DOHH2 (cell line): ENCODE data around the gene MIPOL1.

Experiments
- H3F3A ChIP-seq: fragments of 200-600 bp; sonication (generic), shearing (Covaris generic); 2 replicates; pipeline ENCODE4 v1.6.0; 2016; ENCODE audit warnings: antibody characterized with exemption, mild to moderate bottlenecking; ENCODE audit not compliant: control insufficient read depth, insufficient read depth
- H3K27ac ChIP-seq: fragments of 200-600 bp; sonication (generic); 2 replicates; pipeline ENCODE4 v1.5.1; 2014; ENCODE audit warnings: low read depth, mild to moderate bottlenecking, low read length, moderate library complexity
- H3K27me3 ChIP-seq: fragments of 200-600 bp; sonication (generic); 2 replicates; pipeline ENCODE4 v1.6.1; 2014; ENCODE audit warnings: mild to moderate bottlenecking, low read length, mixed read lengths; ENCODE audit not compliant: control insufficient read depth
- H3K36me3 ChIP-seq: fragments of 200-600 bp; sonication (generic); 2 replicates; pipeline ENCODE4 v1.6.1; 2014; ENCODE audit warnings: mild to moderate bottlenecking, low read length, moderate library complexity, mixed read lengths; ENCODE audit not compliant: control insufficient read depth
- H3K4me1 ChIP-seq: fragments of 200-600 bp; sonication (generic); 2 replicates; pipeline ENCODE4 v1.6.1; 2014; ENCODE audit warnings: mild to moderate bottlenecking, low read length, mixed read lengths; ENCODE audit not compliant: control insufficient read depth
- H3K4me2 ChIP-seq: fragments of 200-600 bp; sonication (generic); 2 replicates; pipeline ENCODE4 v1.6.0; 2014; ENCODE audit warnings: mild to moderate bottlenecking, low read length, moderate library complexity
- H3K4me3 ChIP-seq: fragments of 200-600 bp; sonication (generic); 2 replicates; pipeline ENCODE4 v1.5.1; 2014; ENCODE audit warnings: mild to moderate bottlenecking, low read length, mixed read lengths
- H3K79me2 ChIP-seq: fragments of 200-600 bp; sonication (generic); 2 replicates; pipeline ENCODE4 v1.6.1; 2014; ENCODE audit warnings: mild to moderate bottlenecking, low read length, mixed read lengths; ENCODE audit not compliant: control insufficient read depth
- H3K9me2 ChIP-seq: fragments of 200-600 bp; sonication (generic); replicated peaks from 2 replicates; pipeline ENCODE4 v1.6.1; 2014; ENCODE audit warnings: mild to moderate bottlenecking, low read length, mixed read lengths; ENCODE audit not compliant: control insufficient read depth
- H3K9me3 ChIP-seq: fragments of 200-600 bp; sonication (generic); 2 replicates; pipeline ENCODE4 v1.6.1; 2014; ENCODE audit warnings: antibody characterized with exemption, low read length, mixed read lengths; ENCODE audit not compliant: control insufficient read depth, insufficient read depth
- H4K20me1 ChIP-seq: fragments of 200-600 bp; sonication (generic); 2 replicates; pipeline ENCODE4 v1.6.0; 2014; ENCODE audit warnings: low read depth, mild to moderate bottlenecking, antibody characterized with exemption, low read length, moderate library complexity; ENCODE audit not compliant: control insufficient read depth, insufficient read depth
- CTCF ChIP-seq: fragments of 200-600 bp; sonication (generic); IDR thresholded peaks from one replicate; pipeline ENCODE4 v1.5.1; 2014; ENCODE audit warnings: antibody characterized with exemption, mild to moderate bottlenecking, low read depth, low read length; ENCODE audit not compliant: poor library complexity, severe bottlenecking
- EZH2phosphoT487 ChIP-seq: fragments of 200-600 bp; sonication (generic); IDR thresholded peaks from 2 replicates; pipeline ENCODE4 v1.6.1; 2017; ENCODE audit warnings: borderline replicate concordance, mild to moderate bottlenecking, antibody characterized with exemption, low read length, moderate library complexity, mixed read lengths

Gene MIPOL1

GRCh38 chr14:37272569-37272968, 74.8 kb downstream of the MIPOL1 start:
- no peak overlapping the region for H3K4me2 ChIP-seq
- TF ChIP-seq EZH2phosphoT487 (no peak), CTCF (no peak)

GRCh38 chr14:37274652-37275051, 76.9 kb downstream of the MIPOL1 start:
- Histone ChIP-seq H3K4me2 (no peak overlapping the region), H3K27me3 (no peaks in the 10 kb centered on the region), H3K9me3 (no peaks in the 10 kb centered on the region), H3K4me3 (no peak overlapping the region), H3K79me2 (no peaks in the 10 kb centered on the region), H3K36me3 (no peaks in the 10 kb centered on the region), H3F3A (no peaks in the 10 kb centered on the region), H4K20me1 (no peaks in the 10 kb centered on the region), H3K4me1 (no peaks in the 10 kb centered on the region), H3K9me2 (no peaks in the 10 kb centered on the region), H3K27ac (no peak overlapping the region)
- no peak for TF ChIP-seq CTCF
- TF ChIP-seq EZH2phosphoT487: no peak

More at GRCh38 chr14:37272569-37272968, 74.8 kb downstream of the MIPOL1 start:
- H3F3A ChIP-seq: no peaks in the 10 kb centered on the region
- H3K4me1 ChIP-seq: no peaks in the 10 kb centered on the region
- no peaks in the 10 kb centered on the region for H3K36me3 ChIP-seq
- H3K9me3 ChIP-seq: no peaks in the 10 kb centered on the region
- no peaks in the 10 kb centered on the region for H4K20me1 ChIP-seq
- no peaks in the 10 kb centered on the region for H3K79me2 ChIP-seq
- H3K27me3 ChIP-seq: no peaks in the 10 kb centered on the region
- H3K9me2 ChIP-seq: no peaks in the 10 kb centered on the region
- no peak overlapping the region for H3K4me3 ChIP-seq
- no peak overlapping the region for H3K27ac ChIP-seq

- Histone ChIP-seq H4K20me1 (no peaks in the 10 kb centered on the region), H3K36me3 (no peaks in the 10 kb centered on the region), H3F3A (no peaks in the 10 kb centered on the region), H3K4me3 (no peak overlapping the region), H3K9me2 (no peaks in the 10 kb centered on the region), H3K9me3 (no peaks in the 10 kb centered on the region), H3K79me2 (no peaks in the 10 kb centered on the region), H3K27ac (no peak overlapping the region), H3K27me3 (no peaks in the 10 kb centered on the region), H3K4me1 (no peaks in the 10 kb centered on the region), H3K4me2 (no peak overlapping the region)
- TF ChIP-seq CTCF: no peak
- TF ChIP-seq EZH2phosphoT487: no peak
These were observed 78.2 kb downstream of the MIPOL1 start for GRCh38 chr14:37275963-37276362.
